ENCODE data around the gene DNAJC16.

- TF ChIP-seq CTCF (IDR thresholded peaks at IDR 0.05; ENCODE audit: low read length) (no peak), EZH2 (optimal IDR thresholded peaks at IDR 0.05; ENCODE audit: low read depth, low read length) (no peak), EZH2phosphoT487 (IDR thresholded peaks at IDR 0.05; ENCODE audit: low read length) (no peak)
Observed at GRCh38 chr1:15510611-15511405, 15.8 kb upstream of the DNAJC16 start.

Measured in MM.1S (cell line).